ENCODE measurements around the gene C1QTNF6.

GRCh38 chr22:37233751-37234631 is 45.9 kb upstream of the C1QTNF6 start:
- TF ChIP-seq STAT1 (IDR thresholded peaks at IDR 0.05; ENCODE audit: unreplicated experiment), result no peak
- TF ChIP-seq, protein P1, sequence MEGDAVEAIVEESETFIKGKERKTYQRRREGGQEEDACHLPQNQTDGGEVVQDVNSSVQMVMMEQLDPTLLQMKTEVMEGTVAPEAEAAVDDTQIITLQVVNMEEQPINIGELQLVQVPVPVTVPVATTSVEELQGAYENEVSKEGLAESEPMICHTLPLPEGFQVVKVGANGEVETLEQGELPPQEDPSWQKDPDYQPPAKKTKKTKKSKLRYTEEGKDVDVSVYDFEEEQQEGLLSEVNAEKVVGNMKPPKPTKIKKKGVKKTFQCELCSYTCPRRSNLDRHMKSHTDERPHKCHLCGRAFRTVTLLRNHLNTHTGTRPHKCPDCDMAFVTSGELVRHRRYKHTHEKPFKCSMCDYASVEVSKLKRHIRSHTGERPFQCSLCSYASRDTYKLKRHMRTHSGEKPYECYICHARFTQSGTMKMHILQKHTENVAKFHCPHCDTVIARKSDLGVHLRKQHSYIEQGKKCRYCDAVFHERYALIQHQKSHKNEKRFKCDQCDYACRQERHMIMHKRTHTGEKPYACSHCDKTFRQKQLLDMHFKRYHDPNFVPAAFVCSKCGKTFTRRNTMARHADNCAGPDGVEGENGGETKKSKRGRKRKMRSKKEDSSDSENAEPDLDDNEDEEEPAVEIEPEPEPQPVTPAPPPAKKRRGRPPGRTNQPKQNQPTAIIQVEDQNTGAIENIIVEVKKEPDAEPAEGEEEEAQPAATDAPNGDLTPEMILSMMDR (conservative IDR thresholded peaks at IDR 0.05; ENCODE audit: low read depth in 2 of 2), result no peak
- no peak for TF ChIP-seq POLR2AphosphoS5 (IDR thresholded peaks at IDR 0.05; ENCODE audit: low read depth)
- TF ChIP-seq EZH2 (IDR thresholded peaks at IDR 0.05; ENCODE audit: low read depth, unreplicated experiment), result no peak
- TF ChIP-seq, protein P2, sequence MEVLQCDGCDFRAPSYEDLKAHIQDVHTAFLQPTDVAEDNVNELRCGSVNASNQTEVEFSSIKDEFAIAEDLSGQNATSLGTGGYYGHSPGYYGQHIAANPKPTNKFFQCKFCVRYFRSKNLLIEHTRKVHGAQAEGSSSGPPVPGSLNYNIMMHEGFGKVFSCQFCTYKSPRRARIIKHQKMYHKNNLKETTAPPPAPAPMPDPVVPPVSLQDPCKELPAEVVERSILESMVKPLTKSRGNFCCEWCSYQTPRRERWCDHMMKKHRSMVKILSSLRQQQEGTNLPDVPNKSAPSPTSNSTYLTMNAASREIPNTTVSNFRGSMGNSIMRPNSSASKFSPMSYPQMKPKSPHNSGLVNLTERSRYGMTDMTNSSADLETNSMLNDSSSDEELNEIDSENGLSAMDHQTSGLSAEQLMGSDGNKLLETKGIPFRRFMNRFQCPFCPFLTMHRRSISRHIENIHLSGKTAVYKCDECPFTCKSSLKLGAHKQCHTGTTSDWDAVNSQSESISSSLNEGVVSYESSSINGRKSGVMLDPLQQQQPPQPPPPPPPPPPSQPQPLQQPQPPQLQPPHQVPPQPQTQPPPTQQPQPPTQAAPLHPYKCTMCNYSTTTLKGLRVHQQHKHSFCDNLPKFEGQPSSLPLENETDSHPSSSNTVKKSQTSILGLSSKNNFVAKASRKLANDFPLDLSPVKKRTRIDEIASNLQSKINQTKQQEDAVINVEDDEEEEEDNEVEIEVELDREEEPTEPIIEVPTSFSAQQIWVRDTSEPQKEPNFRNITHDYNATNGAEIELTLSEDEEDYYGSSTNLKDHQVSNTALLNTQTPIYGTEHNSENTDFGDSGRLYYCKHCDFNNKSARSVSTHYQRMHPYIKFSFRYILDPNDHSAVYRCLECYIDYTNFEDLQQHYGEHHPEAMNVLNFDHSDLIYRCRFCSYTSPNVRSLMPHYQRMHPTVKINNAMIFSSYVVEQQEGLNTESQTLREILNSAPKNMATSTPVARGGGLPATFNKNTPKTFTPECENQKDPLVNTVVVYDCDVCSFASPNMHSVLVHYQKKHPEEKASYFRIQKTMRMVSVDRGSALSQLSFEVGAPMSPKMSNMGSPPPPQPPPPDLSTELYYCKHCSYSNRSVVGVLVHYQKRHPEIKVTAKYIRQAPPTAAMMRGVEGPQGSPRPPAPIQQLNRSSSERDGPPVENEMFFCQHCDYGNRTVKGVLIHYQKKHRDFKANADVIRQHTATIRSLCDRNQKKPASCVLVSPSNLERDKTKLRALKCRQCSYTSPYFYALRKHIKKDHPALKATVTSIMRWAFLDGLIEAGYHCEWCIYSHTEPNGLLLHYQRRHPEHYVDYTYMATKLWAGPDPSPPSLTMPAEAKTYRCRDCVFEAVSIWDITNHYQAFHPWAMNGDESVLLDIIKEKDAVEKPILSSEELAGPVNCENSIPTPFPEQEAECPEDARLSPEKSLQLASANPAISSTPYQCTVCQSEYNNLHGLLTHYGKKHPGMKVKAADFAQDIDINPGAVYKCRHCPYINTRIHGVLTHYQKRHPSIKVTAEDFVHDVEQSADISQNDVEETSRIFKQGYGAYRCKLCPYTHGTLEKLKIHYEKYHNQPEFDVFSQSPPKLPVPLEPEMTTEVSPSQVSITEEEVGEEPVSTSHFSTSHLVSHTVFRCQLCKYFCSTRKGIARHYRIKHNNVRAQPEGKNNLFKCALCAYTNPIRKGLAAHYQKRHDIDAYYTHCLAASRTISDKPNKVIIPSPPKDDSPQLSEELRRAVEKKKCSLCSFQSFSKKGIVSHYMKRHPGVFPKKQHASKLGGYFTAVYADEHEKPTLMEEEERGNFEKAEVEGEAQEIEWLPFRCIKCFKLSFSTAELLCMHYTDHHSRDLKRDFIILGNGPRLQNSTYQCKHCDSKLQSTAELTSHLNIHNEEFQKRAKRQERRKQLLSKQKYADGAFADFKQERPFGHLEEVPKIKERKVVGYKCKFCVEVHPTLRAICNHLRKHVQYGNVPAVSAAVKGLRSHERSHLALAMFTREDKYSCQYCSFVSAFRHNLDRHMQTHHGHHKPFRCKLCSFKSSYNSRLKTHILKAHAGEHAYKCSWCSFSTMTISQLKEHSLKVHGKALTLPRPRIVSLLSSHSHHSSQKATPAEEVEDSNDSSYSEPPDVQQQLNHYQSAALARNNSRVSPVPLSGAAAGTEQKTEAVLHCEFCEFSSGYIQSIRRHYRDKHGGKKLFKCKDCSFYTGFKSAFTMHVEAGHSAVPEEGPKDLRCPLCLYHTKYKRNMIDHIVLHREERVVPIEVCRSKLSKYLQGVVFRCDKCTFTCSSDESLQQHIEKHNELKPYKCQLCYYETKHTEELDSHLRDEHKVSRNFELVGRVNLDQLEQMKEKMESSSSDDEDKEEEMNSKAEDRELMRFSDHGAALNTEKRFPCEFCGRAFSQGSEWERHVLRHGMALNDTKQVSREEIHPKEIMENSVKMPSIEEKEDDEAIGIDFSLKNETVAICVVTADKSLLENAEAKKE (CRISPR knock-in tag; IDR thresholded peaks at IDR 0.05), result no peak
- TF ChIP-seq, protein P3, sequence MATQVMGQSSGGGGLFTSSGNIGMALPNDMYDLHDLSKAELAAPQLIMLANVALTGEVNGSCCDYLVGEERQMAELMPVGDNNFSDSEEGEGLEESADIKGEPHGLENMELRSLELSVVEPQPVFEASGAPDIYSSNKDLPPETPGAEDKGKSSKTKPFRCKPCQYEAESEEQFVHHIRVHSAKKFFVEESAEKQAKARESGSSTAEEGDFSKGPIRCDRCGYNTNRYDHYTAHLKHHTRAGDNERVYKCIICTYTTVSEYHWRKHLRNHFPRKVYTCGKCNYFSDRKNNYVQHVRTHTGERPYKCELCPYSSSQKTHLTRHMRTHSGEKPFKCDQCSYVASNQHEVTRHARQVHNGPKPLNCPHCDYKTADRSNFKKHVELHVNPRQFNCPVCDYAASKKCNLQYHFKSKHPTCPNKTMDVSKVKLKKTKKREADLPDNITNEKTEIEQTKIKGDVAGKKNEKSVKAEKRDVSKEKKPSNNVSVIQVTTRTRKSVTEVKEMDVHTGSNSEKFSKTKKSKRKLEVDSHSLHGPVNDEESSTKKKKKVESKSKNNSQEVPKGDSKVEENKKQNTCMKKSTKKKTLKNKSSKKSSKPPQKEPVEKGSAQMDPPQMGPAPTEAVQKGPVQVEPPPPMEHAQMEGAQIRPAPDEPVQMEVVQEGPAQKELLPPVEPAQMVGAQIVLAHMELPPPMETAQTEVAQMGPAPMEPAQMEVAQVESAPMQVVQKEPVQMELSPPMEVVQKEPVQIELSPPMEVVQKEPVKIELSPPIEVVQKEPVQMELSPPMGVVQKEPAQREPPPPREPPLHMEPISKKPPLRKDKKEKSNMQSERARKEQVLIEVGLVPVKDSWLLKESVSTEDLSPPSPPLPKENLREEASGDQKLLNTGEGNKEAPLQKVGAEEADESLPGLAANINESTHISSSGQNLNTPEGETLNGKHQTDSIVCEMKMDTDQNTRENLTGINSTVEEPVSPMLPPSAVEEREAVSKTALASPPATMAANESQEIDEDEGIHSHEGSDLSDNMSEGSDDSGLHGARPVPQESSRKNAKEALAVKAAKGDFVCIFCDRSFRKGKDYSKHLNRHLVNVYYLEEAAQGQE (IDR thresholded peaks at IDR 0.05; ENCODE audit: unreplicated experiment), result no peak
- TF ChIP-seq ZNF331 (CRISPR knock-in tag; IDR thresholded peaks at IDR 0.05; ENCODE audit: low read depth), result no peak
- no peak for TF ChIP-seq EZH2phosphoT487 (IDR thresholded peaks at IDR 0.05; ENCODE audit: unreplicated experiment)
- no peak for TF ChIP-seq ZNF114 (CRISPR knock-in tag; IDR thresholded peaks at IDR 0.05)
- no peak for TF ChIP-seq CREB1 (CRISPR knock-in tag; IDR thresholded peaks at IDR 0.05; ENCODE audit: low read depth)
- TF ChIP-seq, protein P4, sequence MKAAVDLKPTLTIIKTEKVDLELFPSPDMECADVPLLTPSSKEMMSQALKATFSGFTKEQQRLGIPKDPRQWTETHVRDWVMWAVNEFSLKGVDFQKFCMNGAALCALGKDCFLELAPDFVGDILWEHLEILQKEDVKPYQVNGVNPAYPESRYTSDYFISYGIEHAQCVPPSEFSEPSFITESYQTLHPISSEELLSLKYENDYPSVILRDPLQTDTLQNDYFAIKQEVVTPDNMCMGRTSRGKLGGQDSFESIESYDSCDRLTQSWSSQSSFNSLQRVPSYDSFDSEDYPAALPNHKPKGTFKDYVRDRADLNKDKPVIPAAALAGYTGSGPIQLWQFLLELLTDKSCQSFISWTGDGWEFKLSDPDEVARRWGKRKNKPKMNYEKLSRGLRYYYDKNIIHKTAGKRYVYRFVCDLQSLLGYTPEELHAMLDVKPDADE (IDR thresholded peaks at IDR 0.05), result no peak
- no peak for TF ChIP-seq JUNB (IDR thresholded peaks at IDR 0.05; ENCODE audit: unreplicated experiment)
